ENCODE measurements around the gene HYDIN.
"Not testable (repeated sequence)": the region's sequence is repeated elsewhere in the genome, so short reads cannot be mapped to it uniquely, and the experiment has no call there.

HYDIN gene

GRCh38 chr16:71225145-71225544 is 5.4 kb downstream of the HYDIN start:
- no peak for DNase-seq (ENCODE audit: low spot score)

- no peak for DNase-seq (ENCODE audit: low spot score)
Observed at GRCh38 chr16:71218306-71218963, 12.1 kb downstream of the HYDIN start.

DNA sequence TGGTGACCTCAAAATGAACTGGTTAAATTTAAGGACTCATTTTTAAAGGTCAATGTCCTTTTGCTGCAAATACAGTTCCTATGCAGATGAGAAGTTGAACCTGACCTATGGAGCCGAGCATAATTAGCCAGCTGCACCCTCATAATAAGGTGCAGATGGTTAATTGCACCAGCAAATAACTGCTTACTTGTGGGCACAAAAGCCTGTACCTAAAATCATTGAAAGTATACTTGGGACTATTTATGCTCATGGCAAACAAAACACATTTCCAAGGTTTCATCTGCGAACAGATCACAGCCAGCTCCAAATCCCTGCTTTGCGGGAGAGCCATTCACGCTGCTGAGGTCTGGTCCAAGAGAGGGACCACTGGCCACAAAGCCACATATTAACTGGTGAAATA is 13.0 kb downstream of the HYDIN start:
- DNase-seq (ENCODE audit: low spot score): no peak

GRCh38 chr16:71216714-71217113 is 13.8 kb downstream of the HYDIN start:
- DNase-seq (ENCODE audit: low spot score): no peak

GRCh38 chr16:71214746-71215381 is 15.7 kb downstream of the HYDIN start:
- DNase-seq (ENCODE audit: low spot score): no peak

GRCh38 chr16:71205482-71206131 is 24.9 kb downstream of the HYDIN start:
- no peak for DNase-seq (ENCODE audit: low spot score)

GRCh38 chr16:71203631-71204030 is 26.9 kb downstream of the HYDIN start:
- DNase-seq (ENCODE audit: low spot score): no peak

GRCh38 chr16:71201556-71201955 is 29.0 kb downstream of the HYDIN start:
- DNase-seq (ENCODE audit: low spot score): no peak

GRCh38 chr16:71201054-71201453 is 29.5 kb downstream of the HYDIN start:
- DNase-seq (ENCODE audit: low spot score): no peak

- no peak for DNase-seq (ENCODE audit: low spot score)
Observed at GRCh38 chr16:71198408-71198807, 32.1 kb downstream of the HYDIN start.

GRCh38 chr16:71192387-71192786 is 38.1 kb downstream of the HYDIN start:
- DNase-seq (ENCODE audit: low spot score): no peak

GRCh38 chr16:71188956-71189712 is 41.4 kb downstream of the HYDIN start:
- DNase-seq (ENCODE audit: low spot score): no peak

GRCh38 chr16:71185347-71185746 is 45.2 kb downstream of the HYDIN start:
- DNase-seq (ENCODE audit: low spot score): no peak

DNA sequence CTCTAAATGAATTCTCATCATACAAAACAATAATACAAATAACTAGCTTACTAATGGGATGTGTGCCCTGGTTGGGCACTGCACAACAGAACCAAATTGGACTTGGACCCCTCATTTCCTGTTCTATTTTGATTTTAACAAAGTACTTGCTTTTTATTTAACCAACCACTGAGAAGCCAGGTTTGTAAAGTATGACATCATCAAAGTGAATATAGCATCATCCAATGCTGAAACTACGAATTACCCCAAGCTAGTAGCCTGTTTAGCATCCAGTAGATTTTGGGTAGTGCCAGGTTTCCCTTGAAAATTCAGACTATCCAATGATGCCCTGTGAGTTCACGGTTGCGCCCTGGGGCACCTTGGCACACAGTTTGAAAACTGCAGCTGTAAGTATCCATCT is 51.0 kb downstream of the HYDIN start:
- no peak for DNase-seq (ENCODE audit: low spot score)

DNA sequence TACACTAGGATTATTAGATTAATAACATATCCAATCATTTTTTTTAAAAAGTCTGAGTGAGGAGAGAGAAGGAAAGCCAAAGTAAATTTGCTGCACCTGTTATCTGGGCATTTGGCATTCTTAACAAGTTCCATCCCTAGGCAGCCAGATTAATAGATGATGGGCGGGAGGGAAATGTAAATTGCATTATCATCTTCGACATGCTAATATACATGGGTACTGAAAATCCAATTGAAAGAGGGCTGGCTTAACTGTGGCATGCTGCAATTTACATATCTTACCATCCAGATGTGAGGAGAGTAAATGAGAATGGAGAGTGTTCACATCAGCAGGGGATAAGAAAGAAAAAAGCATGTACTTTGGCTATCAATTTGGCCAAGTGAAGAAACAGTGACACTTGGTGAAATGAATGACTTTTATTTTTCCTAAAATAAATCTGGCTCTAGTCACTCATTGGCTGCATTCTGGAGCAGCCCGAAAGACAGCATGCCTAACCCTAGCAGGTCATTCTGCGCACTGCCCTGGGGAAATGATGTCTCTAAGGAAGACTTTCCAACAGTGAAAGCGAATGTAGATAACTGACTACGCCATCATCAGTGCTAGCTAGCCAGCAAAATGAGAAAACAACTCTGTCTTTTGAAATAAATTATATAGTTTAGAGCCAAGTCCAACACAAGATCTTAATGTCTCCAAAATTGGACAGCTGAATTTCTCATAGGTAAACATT is 57.9 kb downstream of the HYDIN start:
- no peak for DNase-seq (ENCODE audit: low spot score)

GRCh38 chr16:71161007-71161406 is 69.5 kb downstream of the HYDIN start:
- DNase-seq (ENCODE audit: low spot score): not testable (repeated sequence)

DNA sequence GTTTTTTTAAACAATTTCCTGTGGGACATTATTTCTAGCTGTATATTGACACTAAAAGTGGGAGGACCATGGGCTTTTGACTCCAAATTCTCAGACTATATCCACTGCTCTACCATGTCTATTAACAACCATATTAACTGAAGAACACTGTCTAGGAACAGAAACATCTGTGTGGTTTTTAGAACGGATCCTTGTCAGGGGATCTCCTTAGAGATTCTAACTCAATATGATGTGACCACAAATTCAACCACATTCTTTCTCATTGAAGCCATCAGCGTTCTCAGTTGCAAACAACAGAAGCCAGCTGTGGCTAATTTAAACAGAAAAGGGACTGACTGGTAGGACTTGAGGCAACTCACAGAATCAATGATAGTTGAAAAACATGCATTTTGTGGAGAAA is 73.2 kb downstream of the HYDIN start:
- DNase-seq (ENCODE audit: low spot score): not testable (repeated sequence)

GRCh38 chr16:71153329-71153728 is 77.2 kb downstream of the HYDIN start:
- DNase-seq (ENCODE audit: low spot score): not testable (repeated sequence)

- DNase-seq (ENCODE audit: low spot score): not testable (repeated sequence)
Observed at GRCh38 chr16:71151654-71152053, 78.9 kb downstream of the HYDIN start.

DNA sequence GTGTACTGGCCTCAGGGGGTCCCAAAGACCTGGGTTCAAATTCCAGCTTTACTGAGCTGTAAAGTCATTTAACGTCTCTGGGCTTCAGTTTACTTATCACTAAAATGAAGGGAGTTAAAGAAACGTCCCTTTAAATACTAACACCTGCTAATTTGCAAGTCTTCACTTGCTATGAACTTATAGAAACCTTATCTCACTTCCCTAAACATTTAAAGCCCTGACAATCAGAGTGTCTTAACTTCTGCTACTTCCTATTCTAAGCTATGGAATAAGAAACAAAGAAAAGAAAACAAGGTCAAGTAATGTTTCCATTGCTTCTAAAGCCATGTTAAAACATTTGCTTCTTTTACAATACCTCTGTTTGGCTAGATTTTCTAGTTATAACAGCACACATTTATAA is 87.3 kb downstream of the HYDIN start:
- DNase-seq (ENCODE audit: low spot score): not testable (repeated sequence)

DNA sequence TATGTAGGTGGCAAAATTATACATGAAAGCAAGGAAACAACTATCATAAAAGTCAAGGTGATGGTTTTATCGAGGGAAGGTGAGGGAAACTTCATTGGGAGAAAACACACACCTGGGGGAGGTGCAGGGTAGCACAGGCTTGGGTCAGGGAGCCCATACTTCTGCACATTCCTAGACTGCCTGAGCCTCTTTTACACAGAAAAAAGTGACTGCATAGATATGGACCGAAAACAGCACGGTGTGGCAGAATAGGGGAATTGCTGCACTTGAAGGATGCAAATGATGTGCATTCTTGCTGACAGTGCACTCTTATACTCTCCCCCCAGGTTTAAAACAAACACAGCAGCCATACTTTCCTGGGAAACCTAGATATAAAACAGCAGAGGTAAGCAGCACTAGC is 120.0 kb downstream of the HYDIN start:
- not testable (repeated sequence) for DNase-seq (ENCODE audit: low spot score)

- not testable (repeated sequence) for DNase-seq (ENCODE audit: low spot score)
Observed at GRCh38 chr16:71109656-71110208, 120.8 kb downstream of the HYDIN start.
